CD14-positive monocyte (primary cell): ENCODE results near the gene KNDC1. TPM values are rescaled to one million over a fixed set of nuclear protein-coding genes. Genes with fewer than 3 reads are reported as not detected.
A peak's percentile ranks its signal among the peaks of the same experiment; 100 is the strongest.

Experiments
- DNase-seq, 3 donors: peaks; one replicate each; pipeline ENCODE4 v3.0.0-alpha.2; 2011 to 2022
- H2AFZ ChIP-seq: 2 replicates; pipeline ENCODE4 v1.6.0; 2012; ENCODE audit warnings: mild to moderate bottlenecking, low read depth, low read length, inconsistent platforms; ENCODE audit not compliant: insufficient read depth, poor library complexity, severe bottlenecking
- H3K27ac ChIP-seq, 2 donors: 1 replicate in 1 of 2; 2 replicates in 1 of 2; pipeline ENCODE4 v1.5.1; 2012 to 2013; ENCODE audit warnings: low read length in 2 of 2, control low read depth in 1 of 2, inconsistent platforms in 1 of 2, low read depth in 1 of 2, mild to moderate bottlenecking in 1 of 2
- H3K27me3 ChIP-seq, 2 donors: one replicate each; pipeline versions ENCODE4 v1.6.0 to v1.6.1; 2011 to 2013; ENCODE audit warnings: low read length in 2 of 2; ENCODE audit not compliant: control insufficient read depth in 2 of 2, insufficient read depth in 2 of 2
- H3K36me3 ChIP-seq, 2 donors: replicated peaks in 1 of 2; 1 replicate in 1 of 2; 2 replicates in 1 of 2; pipeline versions ENCODE4 v1.5.1 to v1.6.1; 2012 to 2013; ENCODE audit warnings: low read length in 2 of 2, control low read depth in 1 of 2, inconsistent platforms in 1 of 2, mild to moderate bottlenecking in 1 of 2; ENCODE audit not compliant: insufficient read depth in 2 of 2, control insufficient read depth in 1 of 2
- H3K4me1 ChIP-seq, 2 donors: 1 replicate in 1 of 2; 2 replicates in 1 of 2; pipeline versions ENCODE4 v1.5.1 to v1.6.1; 2012 to 2013; ENCODE audit warnings: low read length in 2 of 2, control low read depth in 1 of 2, inconsistent platforms in 1 of 2, mild to moderate bottlenecking in 1 of 2, moderate library complexity in 1 of 2; ENCODE audit not compliant: insufficient read depth in 2 of 2, control insufficient read depth in 1 of 2
- H3K4me2 ChIP-seq: replicated peaks from 2 replicates; pipeline ENCODE3; 2012; ENCODE audit warnings: low read length, moderate library complexity, mild to moderate bottlenecking; ENCODE audit not compliant: poor library complexity, severe bottlenecking; ENCODE audit errors: extremely low read depth
- H3K4me3 ChIP-seq, 3 experiments: fragments of 200-600 bp in 1 of 3; sonication (generic) in 1 of 3; replicated peaks in 1 of 3; 1 replicate in 2 of 3; 2 replicates in 1 of 3; pipeline ENCODE4 v1.5.1; 2011 to 2013; ENCODE audit warnings: low read length in 3 of 3, mild to moderate bottlenecking in 3 of 3, control low read depth in 2 of 3, low read depth in 2 of 3, inconsistent platforms in 1 of 3, moderate library complexity in 1 of 3
- H3K79me2 ChIP-seq: 2 replicates; pipeline ENCODE4 v1.6.0; 2012; ENCODE audit warnings: mild to moderate bottlenecking, control low read depth, inconsistent platforms, low read length, moderate library complexity; ENCODE audit not compliant: insufficient read depth
- H3K9ac ChIP-seq: 2 replicates; pipeline ENCODE4 v1.6.0; 2017; ENCODE audit warnings: low read length, mild to moderate bottlenecking; ENCODE audit not compliant: insufficient read depth, poor library complexity, severe bottlenecking
- H3K9me3 ChIP-seq, 2 donors: replicated peaks in 1 of 2; 1 replicate in 1 of 2; 2 replicates in 1 of 2; pipeline versions ENCODE4 v1.5.1 to v1.6.1; 2012 to 2013; ENCODE audit warnings: low read length in 2 of 2, control low read depth in 1 of 2; ENCODE audit not compliant: control insufficient read depth in 1 of 2, insufficient read depth in 1 of 2
- H4K20me1 ChIP-seq: 2 replicates; pipeline ENCODE4 v1.6.0; 2012; ENCODE audit warnings: mild to moderate bottlenecking, low read length, control low read depth, moderate library complexity; ENCODE audit not compliant: insufficient read depth
- H3K27ac Mint-ChIP-seq, 7 donors: one replicate each; pipeline ENCODE4 v1.8.0; 2020; ENCODE audit warnings: mild to moderate bottlenecking in 7 of 7, mixed read lengths in 7 of 7, moderate library complexity in 6 of 7, inconsistent platforms in 2 of 7
- H3K27me3 Mint-ChIP-seq, 3 donors: one replicate each; pipeline ENCODE4 v1.8.0; 2021 to 2022; ENCODE audit warnings: low read depth in 3 of 3, mild to moderate bottlenecking in 3 of 3, mixed read lengths in 3 of 3, moderate library complexity in 3 of 3, inconsistent platforms in 1 of 3
- H3K36me3 Mint-ChIP-seq, 2 donors: one replicate each; pipeline ENCODE4 v1.8.0; 2020; ENCODE audit warnings: mixed read lengths in 2 of 2, inconsistent platforms in 1 of 2, mild to moderate bottlenecking in 1 of 2
- H3K4me1 Mint-ChIP-seq: one replicate; pipeline ENCODE4 v1.8.0; 2020; ENCODE audit warnings: mild to moderate bottlenecking, mixed read lengths
- H3K4me3 Mint-ChIP-seq, 2 donors: one replicate each; pipeline ENCODE4 v1.8.0; 2020; ENCODE audit warnings: mild to moderate bottlenecking in 2 of 2, mixed read lengths in 2 of 2, moderate library complexity in 1 of 2
- H3K9me3 Mint-ChIP-seq, 7 donors: one replicate each; pipeline ENCODE4 v1.8.0; 2020 to 2022; ENCODE audit warnings: mixed read lengths in 7 of 7, mild to moderate bottlenecking in 6 of 7, moderate library complexity in 6 of 7, inconsistent platforms in 2 of 7
- WGBS: methylation state at CpG from one replicate; pipeline ENCODE4 v1.1.5; 2013; ENCODE audit warnings: missing lambda C conversion rate; ENCODE audit not compliant: insufficient coverage; 5-methylcytosine and 5-hydroxymethylcytosine counted together
- intact Hi-C, 2 donors: fragments of 100-400 bp; cut with micrococcal nuclease; formaldehyde crosslinking; loops; one replicate each; pipeline versions ENCODE4 v1.15.0 to v1.15.1; 2023
- polyA plus RNA-seq, 3 donors: library from polyadenylated mRNA; depleted of rRNA in 1 of 3; unstranded in 2 of 3; stranded (reverse) in 1 of 3; fragments of 300-500 nt in 2 of 3; fragments of >200 nt in 1 of 3; fragmentation: Illumina TruSeq in 2 of 3; gene quantifications; 1 replicate in 2 of 3; 2 replicates in 1 of 3; pipeline ENCODE4 v1.2.3, GENCODE V29; 2012 to 2021
- TF ChIP-seq, protein P1 (sequence below): fragments of 200-600 bp; IDR thresholded peaks from one replicate; pipeline ENCODE4 v1.8.0; 2022; ENCODE audit warnings: antibody characterized with exemption, mild to moderate bottlenecking

The KNDC1 gene
- polyA plus RNA-seq, 3 donors = 0.22 to 0.80 TPM; not detected in 1

DNA sequence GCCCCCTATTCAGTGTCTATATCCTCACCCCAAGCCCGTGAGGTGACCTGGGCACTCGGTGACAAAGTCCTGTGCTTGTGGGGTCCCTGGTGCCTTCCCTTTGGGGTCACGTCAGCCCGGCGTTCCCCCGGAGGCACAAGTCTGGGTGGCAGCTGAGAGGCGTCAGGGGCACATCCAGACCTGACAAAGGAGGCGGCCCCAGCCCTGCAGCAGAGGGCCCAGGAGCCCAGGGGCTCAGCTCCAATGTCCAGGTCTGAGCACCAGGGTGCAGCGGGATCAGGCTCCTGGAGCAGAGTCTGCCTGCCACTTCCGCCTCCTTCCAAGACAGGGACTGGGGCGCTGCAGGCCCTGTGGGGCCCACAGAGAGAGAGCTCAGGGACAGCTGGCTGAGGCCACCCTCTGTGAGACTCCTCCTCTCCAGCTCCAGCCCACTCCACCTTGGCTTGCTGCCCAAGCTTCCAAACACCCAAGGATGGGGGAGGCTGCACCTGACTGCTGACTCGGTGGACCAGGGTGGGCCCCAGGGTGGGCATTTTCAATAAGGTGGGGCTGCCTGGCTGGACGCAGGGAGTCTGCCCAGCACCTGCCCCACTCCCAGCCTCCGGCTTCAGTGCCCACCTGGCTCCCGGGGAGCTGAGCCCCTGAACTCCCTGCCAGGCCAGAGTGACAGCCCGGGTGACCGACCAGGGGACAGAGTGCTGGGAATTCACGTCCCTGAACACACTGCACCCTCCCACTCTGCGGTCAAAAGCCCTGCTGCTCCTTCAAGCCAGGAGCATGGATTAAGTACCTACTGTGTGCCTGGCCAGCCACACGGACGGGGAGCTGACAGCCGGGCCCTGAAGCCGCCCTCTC, 1.0 kb upstream of the KNDC1 start:
- H3K4me3 ChIP-seq = no peak overlapping the region
- no peaks in the 10 kb centered on the region for H3K79me2 ChIP-seq
- H3K36me3 ChIP-seq = no peaks in the 10 kb centered on the region
- Mint-ChIP-seq H3K36me3 (no peaks in the 10 kb centered on the region), H3K27ac (no peak overlapping the region), H3K4me3 (peak overlapping the region in 1 of 2 donors; percentile 57), H3K27me3 (peaks cover 30 to 54% (median 38%) of the 10 kb centered on the region in 3 donors), H3K9me3 (peaks cover 0 to 3% (median 0%) of the 10 kb centered on the region in 7 donors), H3K4me1 (no peaks in the 10 kb centered on the region)
- H2AFZ ChIP-seq = no peak overlapping the region
- WGBS = 68% methylated on average over 17 of the region's 23 CpGs
- peaks cover 0 to 3% of the 10 kb centered on the region in 2 donors for H3K4me1 ChIP-seq
- intact Hi-C loops = no loop called here
- peaks cover 13 to 41% of the 10 kb centered on the region in 2 donors for H3K27me3 ChIP-seq
- no peak for DNase-seq
- TF ChIP-seq, protein P1, sequence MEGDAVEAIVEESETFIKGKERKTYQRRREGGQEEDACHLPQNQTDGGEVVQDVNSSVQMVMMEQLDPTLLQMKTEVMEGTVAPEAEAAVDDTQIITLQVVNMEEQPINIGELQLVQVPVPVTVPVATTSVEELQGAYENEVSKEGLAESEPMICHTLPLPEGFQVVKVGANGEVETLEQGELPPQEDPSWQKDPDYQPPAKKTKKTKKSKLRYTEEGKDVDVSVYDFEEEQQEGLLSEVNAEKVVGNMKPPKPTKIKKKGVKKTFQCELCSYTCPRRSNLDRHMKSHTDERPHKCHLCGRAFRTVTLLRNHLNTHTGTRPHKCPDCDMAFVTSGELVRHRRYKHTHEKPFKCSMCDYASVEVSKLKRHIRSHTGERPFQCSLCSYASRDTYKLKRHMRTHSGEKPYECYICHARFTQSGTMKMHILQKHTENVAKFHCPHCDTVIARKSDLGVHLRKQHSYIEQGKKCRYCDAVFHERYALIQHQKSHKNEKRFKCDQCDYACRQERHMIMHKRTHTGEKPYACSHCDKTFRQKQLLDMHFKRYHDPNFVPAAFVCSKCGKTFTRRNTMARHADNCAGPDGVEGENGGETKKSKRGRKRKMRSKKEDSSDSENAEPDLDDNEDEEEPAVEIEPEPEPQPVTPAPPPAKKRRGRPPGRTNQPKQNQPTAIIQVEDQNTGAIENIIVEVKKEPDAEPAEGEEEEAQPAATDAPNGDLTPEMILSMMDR = no peak
- H3K4me2 ChIP-seq = no peak overlapping the region
- H4K20me1 ChIP-seq = no peaks in the 10 kb centered on the region
- H3K27ac ChIP-seq = no peak overlapping the region
- no peaks in the 10 kb centered on the region for H3K9me3 ChIP-seq
- no peak overlapping the region for H3K9ac ChIP-seq

DNA sequence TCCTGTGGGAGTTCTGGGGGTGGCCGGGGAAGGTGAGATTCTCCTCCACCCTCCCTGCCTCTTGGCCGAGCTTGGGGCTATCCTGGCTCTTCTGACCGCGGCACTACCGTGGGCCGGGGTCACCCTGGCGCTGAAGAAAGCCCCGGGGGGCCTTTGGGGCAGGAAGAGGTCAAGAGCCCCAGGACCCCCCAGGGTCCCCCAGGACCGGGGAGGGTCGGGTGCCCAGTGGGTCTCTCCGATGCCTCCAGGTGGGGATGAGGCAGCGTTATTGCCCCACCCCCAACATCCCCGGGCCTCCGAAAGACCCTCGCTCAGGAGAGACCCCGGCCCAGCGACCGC, 439 bp upstream of the KNDC1 start:
- no peaks in the 10 kb centered on the region for H3K36me3 Mint-ChIP-seq
- TF ChIP-seq, protein P1 = no peak
- H3K36me3 ChIP-seq = no peaks in the 10 kb centered on the region
- peaks cover 0 to 3% of the 10 kb centered on the region in 2 donors for H3K4me1 ChIP-seq
- H4K20me1 ChIP-seq = no peaks in the 10 kb centered on the region
- intact Hi-C loops = no loop called here
- H3K9me3 Mint-ChIP-seq = peaks cover 0 to 3% (median 0%) of the 10 kb centered on the region in 7 donors
- no peak overlapping the region for H2AFZ ChIP-seq
- H3K4me3 ChIP-seq = no peak overlapping the region
- no peak overlapping the region for H3K27ac Mint-ChIP-seq
- H3K27ac ChIP-seq = no peak overlapping the region
- peaks cover 13 to 41% of the 10 kb centered on the region in 2 donors for H3K27me3 ChIP-seq
- no peak overlapping the region for H3K9ac ChIP-seq
- WGBS = 30% methylated on average over 4 of the region's 18 CpGs
- H3K4me1 Mint-ChIP-seq = no peaks in the 10 kb centered on the region
- H3K79me2 ChIP-seq = no peaks in the 10 kb centered on the region
- no peaks in the 10 kb centered on the region for H3K9me3 ChIP-seq
- DNase-seq = no peak
- H3K27me3 Mint-ChIP-seq = peaks cover 28 to 53% (median 41%) of the 10 kb centered on the region in 3 donors
- H3K4me2 ChIP-seq = no peak overlapping the region
- peak overlapping the region in 1 of 2 donors; percentile 57 for H3K4me3 Mint-ChIP-seq
